Fibroblast of the aortic adventitia (primary cell): ENCODE measurements around the gene SORL1. TPM values are rescaled to one million over a fixed set of nuclear protein-coding genes. Genes with fewer than 3 reads are reported as not detected.

Source experiments
- DNase-seq: peaks from one replicate; pipeline ENCODE4 v3.0.0-alpha.2; 2010; ENCODE audit warnings: low read depth
- H3K4me3 ChIP-seq: 2 replicates; pipeline ENCODE4 v1.5.1; 2011; ENCODE audit warnings: low read depth, mild to moderate bottlenecking, control low read depth, low read length, moderate library complexity
- CTCF ChIP-seq: IDR thresholded peaks from 2 replicates; pipeline ENCODE4 v1.5.1; 2011; ENCODE audit warnings: mild to moderate bottlenecking, low read length, control low read depth, inconsistent platforms; ENCODE audit not compliant: insufficient read depth
- total RNA-seq: library from RNA; depleted of rRNA; stranded (reverse); fragments of >200 nt; gene quantifications from 2 replicates; pipeline ENCODE4 v1.2.3, GENCODE V29; 2012; ENCODE audit warnings: low replicate concordance

SORL1 gene
- total RNA-seq, 1 donor = 1.2 TPM

- no peak for TF ChIP-seq CTCF
- DNase-seq = no peak
- no peak overlapping the region for H3K4me3 ChIP-seq
Observed at GRCh38 chr11:121590772-121591404, 138.8 kb downstream of the SORL1 start.

GRCh38 chr11:121591405-121592033, 139.4 kb downstream of the SORL1 start:
- DNase-seq = peak; percentile 89
- H3K4me3 ChIP-seq = no peak overlapping the region
- TF ChIP-seq CTCF = peak; percentile 81

GRCh38 chr11:121592708-121593107, 140.6 kb downstream of the SORL1 start:
- H3K4me3 ChIP-seq = no peak overlapping the region
- TF ChIP-seq CTCF = no peak
- DNase-seq = peak; percentile 21

GRCh38 chr11:121595717-121596161, 143.6 kb downstream of the SORL1 start:
- DNase-seq = peak; percentile 100
- H3K4me3 ChIP-seq = no peak overlapping the region
- no peak for TF ChIP-seq CTCF

- H3K4me3 ChIP-seq = no peak overlapping the region
- peak; percentile 25 for DNase-seq
- TF ChIP-seq CTCF = no peak
Observed at GRCh38 chr11:121596195-121597155, 144.4 kb downstream of the SORL1 start.

- no peak overlapping the region for H3K4me3 ChIP-seq
- no peak for DNase-seq
- TF ChIP-seq CTCF = no peak
Observed at GRCh38 chr11:121603316-121603715, 151.2 kb downstream of the SORL1 start.
